Heart left ventricle (tissue), 16 donors: Measurements from ENCODE around the gene CBX2. TPM values are rescaled to one million over a fixed set of nuclear protein-coding genes. Genes with fewer than 3 reads are reported as not detected.
A peak's percentile ranks its signal among the peaks of the same experiment; 100 is the strongest.

Experiments used
- ATAC-seq, 4 donors: fragments of 200-7000 bp; cut with Tn5 transposase; one replicate each; pipeline ENCODE4 v1.9.1; 2020 to 2022; ENCODE audit warnings: moderate library complexity in 4 of 4, mild to moderate bottlenecking in 3 of 4, moderate number of reproducible peaks in 1 of 4
- DNase-seq, 5 donors: peaks; one replicate each; pipeline ENCODE4 v3.0.0-alpha.2; 2020
- H3K27ac ChIP-seq, 12 donors: fragments of 200-600 bp; sonication (generic) in 4 of 12; one replicate each; pipeline versions ENCODE4 v1.5.0 to v1.8.0; 2016 to 2022; ENCODE audit warnings: mild to moderate bottlenecking in 2 of 12
- H3K27me3 ChIP-seq, 9 donors: fragments of 200-600 bp; sonication (generic) in 2 of 9; one replicate each; pipeline versions ENCODE4 v1.5.1 to v1.8.0; 2016 to 2022; ENCODE audit warnings: mild to moderate bottlenecking in 3 of 9
- H3K36me3 ChIP-seq, 9 donors: fragments of 200-600 bp; sonication (generic) in 2 of 9; one replicate each; pipeline versions ENCODE4 v1.5.0 to v1.8.0; 2018 to 2022; ENCODE audit warnings: mild to moderate bottlenecking in 2 of 9
- H3K4me1 ChIP-seq, 12 donors: fragments of 200-600 bp; sonication (generic) in 4 of 12; one replicate each; pipeline versions ENCODE4 v1.5.0 to v1.8.0; 2016 to 2022; ENCODE audit warnings: mild to moderate bottlenecking in 3 of 12
- H3K4me3 ChIP-seq, 12 donors: fragments of 200-600 bp; sonication (generic) in 4 of 12; one replicate each; pipeline versions ENCODE4 v1.5.0 to v1.8.0; 2017 to 2022; ENCODE audit warnings: mild to moderate bottlenecking in 9 of 12, moderate library complexity in 4 of 12
- H3K9me3 ChIP-seq, 12 donors: fragments of 200-600 bp; sonication (generic) in 4 of 12; one replicate each; pipeline versions ENCODE4 v1.5.0 to v1.8.0; 2016 to 2022; ENCODE audit warnings: mild to moderate bottlenecking in 1 of 12
- POLR2A ChIP-seq, 2 donors: fragments of 450-650 bp; IDR thresholded peaks; one replicate each; pipeline ENCODE4 v1.6.1; 2017; ENCODE audit warnings: antibody characterized with exemption in 2 of 2, mild to moderate bottlenecking in 2 of 2, moderate library complexity in 2 of 2
- WGBS, 4 donors: extraction: QIAGEN DNeasy Blood & Tissue Kit in 2 of 4; methylation state at CpG; one replicate each; pipeline versions ENCODE4 v1.1.5 to v1.1.7; 2013 to 2018; 5-methylcytosine and 5-hydroxymethylcytosine counted together
- intact Hi-C, 10 donors: fragments of 100-400 bp; cut with DNase I; formaldehyde crosslinking; loops; one replicate each; pipeline versions ENCODE4 v1.11.1 to v1.14.2; 2022
- polyA plus RNA-seq, 2 donors: library from polyadenylated mRNA; stranded (reverse); fragments of 200-250 nt; gene quantifications; one replicate each; pipeline ENCODE4 v1.2.3, GENCODE V29; 2013
- total RNA-seq, 9 donors: library from RNA; depleted of rRNA in 2 of 9; stranded (reverse); fragments of >200 nt in 2 of 9; fragmentation: NEBNext Ultra II Directional in 3 of 9; extraction: Animal tissue kit (Norgen Biotek cat#: 25700) in 3 of 9; gene quantifications; one replicate each; pipeline versions ENCODE4 v1.1.0 to v1.2.4, GENCODE V29; 2016 to 2023
- TF ChIP-seq, protein P1 (sequence below), 12 donors: fragments of 200-600 bp; sonication (generic) in 4 of 12; IDR thresholded peaks; one replicate each; pipeline versions ENCODE4 v1.5.0 to v1.8.0; 2018 to 2022; ENCODE audit warnings: antibody characterized with exemption in 12 of 12, mild to moderate bottlenecking in 5 of 12
- donor health status: ischemic (EF 13 %, LVEDD 7.1; RV severe dilation, severe dysfunction).
- donor health status: healthy with polysubstance abuse.
- donor health status: DM: no; HTN: yes; CAD: no.
- donor health status: DM: no; HTN: no; CAD: no.
- donor health status: ischemic (EF 25% LVEDD 6.9; RV normal size, moderate dysfunction).
- donor health status: ischemic (EF 25% LVEDD 5.7; RV mildly dilated, moderate dysfunction).
- donor health status: healthy.
- donor health status: DM: yes; HTN: yes; CAD: no.
- donor health status: ischemic (EF 35%, LVEDD 5.7; RV mildly dilated, moderate dysfunction).
- donor health status: nonischemic (EF 11% LVEDD 7.7; RV severe dilation, severe dysfunction).
- donor health status: DM: yes; HTN: yes; CAD: no.
- donor health status: PGD.
- donor health status: ischemic (EF 29% LVEDD 5.4; RV normal size, mild dysfunction).
- donor health status: nonischemic (EF 23%, LVEDD 6.1; RV moderate dilation, normal function).

The CBX2 gene
- total and polyA plus RNA-seq, 11 donors, result 2.4 to 4.3 (median 3.1) TPM

DNA sequence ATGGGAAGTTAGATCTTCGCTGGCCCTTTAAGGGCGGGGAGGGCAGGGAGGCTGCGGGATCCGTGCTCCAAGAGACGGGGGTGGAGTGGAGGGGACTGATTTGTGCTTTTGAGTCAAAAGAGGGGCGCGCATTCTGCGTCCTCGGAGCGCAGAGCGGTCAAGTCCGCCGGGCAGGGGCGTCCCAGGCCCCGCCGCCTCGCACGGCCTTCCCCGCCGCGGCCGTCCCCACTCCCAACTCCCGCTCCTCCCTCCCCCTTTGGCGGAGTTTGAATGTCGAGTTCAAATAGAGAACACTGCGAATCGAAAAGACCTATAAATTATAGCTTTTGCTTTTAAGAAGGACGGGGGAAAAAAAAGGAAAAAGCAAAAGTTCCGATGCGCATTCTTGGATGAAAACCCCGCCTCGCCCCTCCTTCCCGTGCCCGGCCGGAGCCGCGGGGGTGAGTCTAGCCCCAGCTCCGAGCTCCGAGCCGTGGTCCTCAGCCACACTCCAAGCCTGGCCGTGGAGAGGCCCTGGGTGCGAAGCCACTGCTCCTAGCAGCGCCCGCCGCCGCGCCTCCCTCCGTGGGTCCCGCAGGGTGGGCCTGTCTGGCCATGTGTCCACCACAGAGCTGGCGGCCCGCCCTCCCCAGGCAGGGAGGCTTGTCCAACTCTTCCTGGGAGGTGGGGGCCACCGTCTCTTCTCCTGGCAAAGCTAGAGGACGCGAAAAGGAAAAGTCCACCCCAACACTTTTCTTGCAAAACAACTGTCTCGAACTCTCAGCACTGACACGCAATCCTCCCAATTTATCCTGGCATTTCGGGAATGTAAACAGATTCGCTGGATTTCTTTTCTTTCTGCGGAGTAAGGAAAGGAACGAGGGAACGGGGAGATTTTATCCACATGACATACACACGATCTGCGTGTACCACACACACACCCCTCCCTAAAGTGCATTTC, 15.3 kb downstream of the CBX2 start:
- intact Hi-C loops, result loop anchor here in 5 of 10 donors (5.0 to 10.0 kb wide), 4 partner anchors 48 to 199 kb away; no protein-coding TSS in a partner anchor
- no peak for TF ChIP-seq POLR2A (IDR thresholded peaks at IDR 0.05)
- TF ChIP-seq, protein P1, sequence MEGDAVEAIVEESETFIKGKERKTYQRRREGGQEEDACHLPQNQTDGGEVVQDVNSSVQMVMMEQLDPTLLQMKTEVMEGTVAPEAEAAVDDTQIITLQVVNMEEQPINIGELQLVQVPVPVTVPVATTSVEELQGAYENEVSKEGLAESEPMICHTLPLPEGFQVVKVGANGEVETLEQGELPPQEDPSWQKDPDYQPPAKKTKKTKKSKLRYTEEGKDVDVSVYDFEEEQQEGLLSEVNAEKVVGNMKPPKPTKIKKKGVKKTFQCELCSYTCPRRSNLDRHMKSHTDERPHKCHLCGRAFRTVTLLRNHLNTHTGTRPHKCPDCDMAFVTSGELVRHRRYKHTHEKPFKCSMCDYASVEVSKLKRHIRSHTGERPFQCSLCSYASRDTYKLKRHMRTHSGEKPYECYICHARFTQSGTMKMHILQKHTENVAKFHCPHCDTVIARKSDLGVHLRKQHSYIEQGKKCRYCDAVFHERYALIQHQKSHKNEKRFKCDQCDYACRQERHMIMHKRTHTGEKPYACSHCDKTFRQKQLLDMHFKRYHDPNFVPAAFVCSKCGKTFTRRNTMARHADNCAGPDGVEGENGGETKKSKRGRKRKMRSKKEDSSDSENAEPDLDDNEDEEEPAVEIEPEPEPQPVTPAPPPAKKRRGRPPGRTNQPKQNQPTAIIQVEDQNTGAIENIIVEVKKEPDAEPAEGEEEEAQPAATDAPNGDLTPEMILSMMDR (IDR thresholded peaks at IDR 0.05), result no peak
- Histone ChIP-seq H3K4me3 (peak overlapping the region in 9 of 12 donors; percentile 5 to 52 (median 32)), H3K27me3 (peaks cover 47 to 67% (median 60%) of the 10 kb centered on the region in 9 donors), H3K9me3 (no peaks in the 10 kb centered on the region), H3K27ac (no peak overlapping the region), H3K4me1 (peaks cover 3 to 57% (median 41%) of the 10 kb centered on the region in 12 donors), H3K36me3 (peaks cover 0 to 9% (median 0%) of the 10 kb centered on the region in 9 donors)
- no peak for ATAC-seq
- peak in 1 of 5 donors; percentile 68 for DNase-seq
- 46 to 59% (median 48%) methylated on average over 56 to 63 of the region's 63 CpGs for WGBS, 4 donors

DNA sequence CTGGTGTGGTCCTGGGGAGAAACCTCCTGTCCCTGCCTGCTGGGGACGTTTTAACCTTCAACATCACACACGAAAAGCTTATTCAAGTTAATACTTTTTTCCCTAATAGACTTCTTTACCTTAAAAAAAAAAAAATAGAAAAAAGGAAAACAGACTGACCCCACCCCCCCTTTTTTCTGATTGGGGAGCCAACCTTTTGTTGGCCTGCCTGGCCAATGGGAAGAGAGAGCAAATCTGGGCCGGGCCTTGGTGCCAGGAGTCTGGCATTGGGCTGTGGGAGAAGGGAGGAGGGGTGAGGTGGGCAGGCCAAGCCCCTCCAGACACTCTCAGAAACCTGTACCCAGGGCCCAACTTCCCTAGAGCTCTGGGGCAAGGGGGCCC, 16.0 kb downstream of the CBX2 start:
- H3K36me3 ChIP-seq, result peaks cover 0 to 9% (median 0%) of the 10 kb centered on the region in 9 donors
- WGBS, 4 donors, result 85 to 94% (median 90%) methylated on average over 3 of the region's 3 CpGs
- TF ChIP-seq POLR2A (IDR thresholded peaks at IDR 0.05), result no peak
- TF ChIP-seq, protein P1 (IDR thresholded peaks at IDR 0.05), result no peak
- no peak overlapping the region for H3K27ac ChIP-seq
- no peaks in the 10 kb centered on the region for H3K9me3 ChIP-seq
- peaks cover 3 to 64% (median 47%) of the 10 kb centered on the region in 12 donors for H3K4me1 ChIP-seq
- DNase-seq, result peak in 1 of 5 donors; percentile 28
- intact Hi-C loops, result loop anchor here in 5 of 10 donors (5.0 to 10.0 kb wide), 4 partner anchors 49 to 198 kb away; no protein-coding TSS in a partner anchor
- H3K4me3 ChIP-seq, result no peak overlapping the region
- ATAC-seq, result no peak
- peaks cover 51 to 67% (median 61%) of the 10 kb centered on the region in 9 donors for H3K27me3 ChIP-seq

GRCh38 chr17:79794659-79795511, 16.9 kb downstream of the CBX2 start:
- ATAC-seq, result no peak
- WGBS, 4 donors, result 88 to 90% (median 89%) methylated on average over 45 to 47 of the region's 47 CpGs
- Histone ChIP-seq H3K27ac (no peak overlapping the region), H3K4me3 (no peak overlapping the region), H3K36me3 (peaks cover 0 to 9% (median 0%) of the 10 kb centered on the region in 9 donors), H3K27me3 (peaks cover 51 to 67% (median 61%) of the 10 kb centered on the region in 9 donors), H3K4me1 (peaks cover 3 to 66% (median 47%) of the 10 kb centered on the region in 12 donors), H3K9me3 (no peaks in the 10 kb centered on the region)
- TF ChIP-seq, protein P1 (IDR thresholded peaks at IDR 0.05), result no peak
- TF ChIP-seq POLR2A (IDR thresholded peaks at IDR 0.05), result no peak
- intact Hi-C loops, result loop anchor here in 8 of 10 donors (5.0 to 10.0 kb wide), 6 partner anchors 42 to 197 kb away; partner anchors contain the start of gene CBX4 (in 2 of the 8)
- peak in 1 of 5 donors; percentile 65 for DNase-seq
